Vagina (tissue), 2 donors: Measurements from ENCODE around the gene SAG. TPM values are rescaled to one million over a fixed set of nuclear protein-coding genes. Genes with fewer than 3 reads are reported as not detected.

ENCODE experiments used
- DNase-seq, 2 donors: peaks; one replicate each; pipeline ENCODE4 v3.0.0-alpha.2; 2017; ENCODE audit errors: extremely low spot score in 2 of 2
- H3K27ac ChIP-seq: fragments of 200-600 bp; sonication (generic); one replicate; pipeline ENCODE4 v1.5.1; 2019
- H3K27me3 ChIP-seq: fragments of 200-600 bp; sonication (generic); one replicate; pipeline ENCODE4 v1.5.1; 2019
- H3K36me3 ChIP-seq, 2 donors: fragments of 200-600 bp; sonication (generic); one replicate each; pipeline ENCODE4 v1.5.1; 2017 to 2019
- H3K4me1 ChIP-seq: fragments of 200-600 bp; sonication (generic); one replicate; pipeline ENCODE4 v1.5.1; 2019
- H3K4me3 ChIP-seq, 2 donors: fragments of 200-600 bp; sonication (generic); 1 replicate in 1 of 2; 2 replicates in 1 of 2; pipeline ENCODE4 v1.5.1; 2016 to 2019
- H3K9me3 ChIP-seq: fragments of 200-600 bp; sonication (generic); one replicate; pipeline ENCODE4 v1.5.1; 2019
- POLR2A ChIP-seq, 2 donors: fragments of 450-650 bp; IDR thresholded peaks; one replicate each; pipeline ENCODE4 v1.6.1; 2017; ENCODE audit warnings: antibody characterized with exemption in 2 of 2, mild to moderate bottlenecking in 2 of 2, moderate library complexity in 2 of 2
- POLR2AphosphoS5 ChIP-seq, 2 donors: sonication (generic); formaldehyde crosslinking; IDR thresholded peaks; one replicate each; pipeline ENCODE4 v1.9.0; 2017; ENCODE audit warnings: antibody characterized with exemption in 2 of 2, mild to moderate bottlenecking in 2 of 2, low read depth in 1 of 2; ENCODE audit not compliant: insufficient read depth in 1 of 2
- intact Hi-C: fragments of 100-400 bp; cut with DNase I; formaldehyde crosslinking; loops from one replicate; pipeline ENCODE4 v1.15.1; 2023
- total RNA-seq: library from RNA; depleted of rRNA; stranded (reverse); fragments of >200 nt; gene quantifications from one replicate; pipeline ENCODE4 v1.2.3, GENCODE V29; 2016
- TF ChIP-seq, protein P1 (sequence below), 3 experiments: fragments of 450-650 bp in 2 of 3; fragments of 200-600 bp in 1 of 3; sonication (generic) in 1 of 3; IDR thresholded peaks; one replicate each; pipeline ENCODE4 v1.5.1; 2017 to 2019; ENCODE audit warnings: antibody characterized with exemption in 3 of 3, mild to moderate bottlenecking in 2 of 3, moderate library complexity in 2 of 3

Gene SAG
- total RNA-seq, 1 donor from 2014 or later: not detected

DNA sequence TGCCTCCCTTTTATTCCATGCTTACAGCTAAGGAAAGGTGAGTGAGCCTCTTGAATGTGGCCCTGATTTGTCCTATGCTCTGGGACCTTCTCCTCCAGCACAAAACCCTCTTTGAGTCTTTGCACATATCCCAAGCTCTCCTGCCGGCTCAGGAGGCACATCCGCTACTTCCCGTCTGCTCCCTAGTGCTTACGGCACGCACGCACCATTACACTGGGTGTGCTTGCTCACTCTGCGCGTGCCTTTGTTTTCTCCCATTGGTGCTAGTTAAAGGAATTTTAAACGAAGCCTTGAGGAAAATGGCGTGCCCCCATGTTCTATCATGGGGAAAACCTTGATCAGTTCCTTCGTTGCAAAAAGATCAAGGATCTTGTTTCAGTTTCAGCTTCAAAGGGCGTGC, 38.8 kb downstream of the SAG start:
- no peaks in the 10 kb centered on the region for H3K9me3 ChIP-seq
- no peak overlapping the region for H3K27ac ChIP-seq
- no peaks in the 10 kb centered on the region for H3K27me3 ChIP-seq
- DNase-seq: no peak
- H3K4me3 ChIP-seq: no peak overlapping the region
- TF ChIP-seq, protein P1, sequence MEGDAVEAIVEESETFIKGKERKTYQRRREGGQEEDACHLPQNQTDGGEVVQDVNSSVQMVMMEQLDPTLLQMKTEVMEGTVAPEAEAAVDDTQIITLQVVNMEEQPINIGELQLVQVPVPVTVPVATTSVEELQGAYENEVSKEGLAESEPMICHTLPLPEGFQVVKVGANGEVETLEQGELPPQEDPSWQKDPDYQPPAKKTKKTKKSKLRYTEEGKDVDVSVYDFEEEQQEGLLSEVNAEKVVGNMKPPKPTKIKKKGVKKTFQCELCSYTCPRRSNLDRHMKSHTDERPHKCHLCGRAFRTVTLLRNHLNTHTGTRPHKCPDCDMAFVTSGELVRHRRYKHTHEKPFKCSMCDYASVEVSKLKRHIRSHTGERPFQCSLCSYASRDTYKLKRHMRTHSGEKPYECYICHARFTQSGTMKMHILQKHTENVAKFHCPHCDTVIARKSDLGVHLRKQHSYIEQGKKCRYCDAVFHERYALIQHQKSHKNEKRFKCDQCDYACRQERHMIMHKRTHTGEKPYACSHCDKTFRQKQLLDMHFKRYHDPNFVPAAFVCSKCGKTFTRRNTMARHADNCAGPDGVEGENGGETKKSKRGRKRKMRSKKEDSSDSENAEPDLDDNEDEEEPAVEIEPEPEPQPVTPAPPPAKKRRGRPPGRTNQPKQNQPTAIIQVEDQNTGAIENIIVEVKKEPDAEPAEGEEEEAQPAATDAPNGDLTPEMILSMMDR (IDR thresholded peaks at IDR 0.05): no peak
- TF ChIP-seq POLR2AphosphoS5 (IDR thresholded peaks at IDR 0.05; ENCODE audit: insufficient read depth in 1 of 2, low read depth in 1 of 2) (no peak), POLR2A (IDR thresholded peaks at IDR 0.05) (no peak)
- H3K4me1 ChIP-seq: no peaks in the 10 kb centered on the region
- H3K36me3 ChIP-seq: no peaks in the 10 kb centered on the region
- intact Hi-C loops: no loop called here

DNA sequence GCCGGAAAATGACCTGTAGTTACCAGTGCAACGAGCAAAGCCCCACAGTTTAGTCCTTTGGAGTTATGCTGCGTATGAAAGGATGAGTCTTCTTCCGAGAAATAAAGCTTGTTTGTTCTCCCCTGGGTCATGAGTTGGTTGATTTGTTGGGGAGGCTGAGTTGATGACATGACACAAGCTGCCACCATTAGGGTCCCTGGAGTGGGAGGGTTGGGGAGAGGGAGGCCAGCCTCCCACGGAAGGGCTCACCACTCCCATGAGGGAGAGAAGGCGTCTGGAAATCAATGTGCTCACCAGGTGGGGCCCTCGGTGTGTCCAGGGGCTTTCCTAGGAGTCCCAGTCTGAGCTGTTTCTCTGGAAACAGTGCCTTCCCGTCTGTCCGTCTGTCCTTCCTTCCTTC, 39.3 kb downstream of the SAG start:
- H3K4me1 ChIP-seq: no peaks in the 10 kb centered on the region
- intact Hi-C loops: no loop called here
- H3K27me3 ChIP-seq: no peaks in the 10 kb centered on the region
- no peak for DNase-seq
- no peaks in the 10 kb centered on the region for H3K9me3 ChIP-seq
- no peak overlapping the region for H3K27ac ChIP-seq
- H3K4me3 ChIP-seq: no peak overlapping the region
- TF ChIP-seq POLR2A (IDR thresholded peaks at IDR 0.05) (no peak), POLR2AphosphoS5 (IDR thresholded peaks at IDR 0.05; ENCODE audit: insufficient read depth in 1 of 2, low read depth in 1 of 2) (no peak)
- TF ChIP-seq, protein P1 (IDR thresholded peaks at IDR 0.05): no peak
- no peaks in the 10 kb centered on the region for H3K36me3 ChIP-seq

DNA sequence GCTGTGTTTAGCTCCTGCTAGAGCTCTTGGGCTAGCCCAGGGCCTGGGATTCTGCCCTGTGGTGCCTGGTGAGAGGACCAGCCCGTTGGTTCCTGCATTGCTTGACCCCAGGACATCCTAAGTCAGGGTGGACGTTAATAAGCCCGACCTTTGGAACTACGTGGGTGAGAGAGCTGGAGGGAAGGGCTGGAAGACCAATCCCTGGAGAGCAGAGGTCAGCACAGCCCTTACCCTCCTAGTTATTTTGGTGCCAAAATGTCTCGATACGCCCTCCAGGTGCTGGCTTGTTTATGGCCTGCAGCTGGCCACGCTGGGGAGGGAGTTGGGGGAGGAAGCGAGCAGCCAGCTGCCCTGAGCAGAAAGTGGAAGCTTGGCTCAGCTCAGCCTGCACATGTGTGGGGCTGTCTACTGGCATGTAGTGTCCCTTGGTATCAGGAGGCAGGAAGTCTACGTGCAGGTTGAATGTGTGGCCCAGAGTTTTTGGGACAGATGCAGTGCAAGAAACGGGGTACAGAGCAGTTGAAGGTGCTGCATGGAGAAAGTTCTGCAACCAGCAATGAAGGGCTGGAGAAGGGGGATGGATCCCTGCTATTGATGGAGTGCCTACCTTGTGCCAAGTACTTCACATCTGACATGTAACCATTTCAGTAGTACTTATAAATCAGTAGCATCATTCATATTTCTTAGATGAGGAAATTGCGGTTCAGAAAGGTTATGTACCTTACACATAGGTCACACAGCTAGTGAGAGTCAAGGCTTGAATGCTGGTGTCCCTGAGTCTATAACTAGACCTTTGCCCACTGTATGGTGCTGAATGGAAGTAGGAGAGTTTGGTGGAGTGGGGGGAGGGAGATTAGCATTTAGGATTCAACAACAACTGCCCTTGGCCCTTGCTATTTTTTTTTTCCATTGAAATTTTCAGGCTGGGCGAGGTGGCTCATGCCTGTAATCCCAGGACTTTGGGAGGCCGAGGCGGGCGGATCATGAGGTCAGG, 41.7 kb downstream of the SAG start:
- Histone ChIP-seq H3K27ac (no peak overlapping the region), H3K4me3 (no peak overlapping the region), H3K4me1 (peaks cover 10% of the 10 kb centered on the region), H3K9me3 (no peaks in the 10 kb centered on the region), H3K36me3 (no peaks in the 10 kb centered on the region), H3K27me3 (no peaks in the 10 kb centered on the region)
- intact Hi-C loops: no loop called here
- TF ChIP-seq POLR2AphosphoS5 (IDR thresholded peaks at IDR 0.05; ENCODE audit: insufficient read depth in 1 of 2, low read depth in 1 of 2) (peak in 1 of 2 donors; percentile 36), POLR2A (IDR thresholded peaks at IDR 0.05) (no peak)
- no peak for DNase-seq

DNA sequence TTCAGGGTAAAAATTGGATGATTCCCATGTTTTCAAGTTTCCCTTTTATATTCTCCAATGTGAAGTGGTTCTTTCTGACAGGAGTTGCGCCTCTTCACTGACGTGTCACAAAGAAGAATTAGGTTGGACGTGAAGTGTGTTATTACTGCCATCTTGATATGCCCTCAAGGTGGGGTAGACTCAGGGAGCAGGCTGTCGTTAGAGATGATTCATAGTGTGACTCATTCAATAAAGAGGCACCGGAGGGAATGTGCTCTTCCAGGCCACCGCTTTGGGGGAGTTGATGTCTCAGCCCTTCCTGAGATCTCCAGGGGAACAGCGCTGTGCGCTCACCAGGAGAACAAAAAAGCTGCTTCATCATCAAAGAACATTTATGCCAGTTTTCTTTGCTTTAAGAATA, 43.1 kb downstream of the SAG start:
- Histone ChIP-seq H3K27me3 (no peaks in the 10 kb centered on the region), H3K36me3 (no peaks in the 10 kb centered on the region), H3K9me3 (no peaks in the 10 kb centered on the region), H3K4me3 (no peak overlapping the region), H3K27ac (no peak overlapping the region), H3K4me1 (peaks cover 19% of the 10 kb centered on the region)
- DNase-seq: no peak
- TF ChIP-seq POLR2A (IDR thresholded peaks at IDR 0.05): no peak
- TF ChIP-seq, protein P1 (IDR thresholded peaks at IDR 0.05): no peak
- no peak for TF ChIP-seq POLR2AphosphoS5 (IDR thresholded peaks at IDR 0.05; ENCODE audit: insufficient read depth in 1 of 2, low read depth in 1 of 2)
- intact Hi-C loops: no loop called here

DNA sequence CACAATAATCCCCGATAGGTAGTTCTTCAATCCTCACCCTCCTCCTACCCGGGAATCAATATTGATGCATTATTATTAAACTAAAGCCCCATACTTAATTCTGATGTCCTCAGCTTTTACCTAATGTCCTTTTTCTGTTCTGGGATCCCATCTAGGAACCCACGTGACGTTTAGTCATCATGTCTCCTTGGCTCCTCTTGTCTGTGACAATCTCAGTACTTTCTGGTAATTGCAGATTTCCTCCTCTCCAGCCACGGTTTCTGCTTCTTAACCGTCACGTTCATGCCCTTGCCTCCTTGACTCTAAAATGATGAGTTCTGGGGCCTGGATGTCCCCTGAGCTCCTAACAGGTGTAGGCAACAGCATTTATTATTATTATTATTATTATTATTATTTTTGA, 43.8 kb downstream of the SAG start:
- TF ChIP-seq POLR2A (IDR thresholded peaks at IDR 0.05) (no peak), POLR2AphosphoS5 (IDR thresholded peaks at IDR 0.05; ENCODE audit: insufficient read depth in 1 of 2, low read depth in 1 of 2) (no peak)
- TF ChIP-seq, protein P1 (IDR thresholded peaks at IDR 0.05): no peak
- peaks cover 24% of the 10 kb centered on the region for H3K4me1 ChIP-seq
- H3K27ac ChIP-seq: no peak overlapping the region
- no peak for DNase-seq
- no peaks in the 10 kb centered on the region for H3K27me3 ChIP-seq
- no peak overlapping the region for H3K4me3 ChIP-seq
- intact Hi-C loops: no loop called here
- H3K9me3 ChIP-seq: no peaks in the 10 kb centered on the region
- no peaks in the 10 kb centered on the region for H3K36me3 ChIP-seq
